HG02588 (cell line): ENCODE results near the gene CEMIP.

Experiments
- ATAC-seq: cut with Tn5 transposase; IDR thresholded peaks from one replicate; pipeline ENCODE4 v1.9.1; 2021; ENCODE audit warnings: mild to moderate bottlenecking, moderate library complexity; ENCODE audit not compliant: unreplicated experiment

Gene CEMIP

DNA sequence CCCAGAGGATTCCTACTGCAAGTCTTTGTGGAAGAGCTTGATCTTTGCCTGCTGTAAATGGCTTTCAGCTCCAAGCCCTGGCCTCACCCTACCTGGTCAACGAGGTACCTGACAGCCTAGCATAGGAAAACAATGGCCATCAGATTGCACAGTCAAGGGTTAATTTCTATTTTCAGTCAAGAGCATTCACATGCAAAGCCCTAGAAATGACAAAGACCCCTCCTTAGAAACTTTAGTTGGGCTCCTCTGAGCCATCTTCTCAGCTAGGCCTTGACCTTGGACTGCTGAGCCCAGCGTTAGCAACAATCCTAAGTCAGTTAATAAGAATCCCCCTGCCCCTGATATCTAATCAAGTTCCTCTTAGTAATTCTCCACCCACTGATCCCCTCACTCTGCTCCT, 192.0 kb downstream of the CEMIP start:
- no peak for ATAC-seq

- ATAC-seq, result no peak
Measured at GRCh38 chr15:80972276-80972675, 193.1 kb downstream of the CEMIP start.

- ATAC-seq, result no peak
Measured at GRCh38 chr15:80974914-80975313, 195.7 kb downstream of the CEMIP start.

DNA sequence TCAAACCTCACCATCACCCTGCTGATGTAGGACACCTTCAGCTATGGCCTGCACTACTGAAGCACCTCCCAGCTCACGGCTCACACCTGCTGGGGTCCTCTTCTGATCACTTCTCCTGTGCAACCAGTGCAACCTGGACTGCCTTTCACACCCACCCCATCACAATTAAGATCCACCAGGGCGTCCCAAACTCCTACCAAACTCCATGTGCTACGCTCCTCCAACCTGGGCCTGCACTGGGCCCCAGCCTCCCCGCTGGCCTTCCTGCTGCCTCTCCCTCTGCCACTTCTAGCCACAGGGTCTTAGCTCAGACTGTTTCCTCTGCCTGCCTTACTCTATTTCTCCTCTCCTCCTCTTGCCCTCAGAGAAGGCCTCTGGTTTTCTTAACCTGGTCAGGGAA, 197.7 kb downstream of the CEMIP start:
- no peak for ATAC-seq

- no peak for ATAC-seq
Measured at GRCh38 chr15:80977627-80978036, 198.5 kb downstream of the CEMIP start.

DNA sequence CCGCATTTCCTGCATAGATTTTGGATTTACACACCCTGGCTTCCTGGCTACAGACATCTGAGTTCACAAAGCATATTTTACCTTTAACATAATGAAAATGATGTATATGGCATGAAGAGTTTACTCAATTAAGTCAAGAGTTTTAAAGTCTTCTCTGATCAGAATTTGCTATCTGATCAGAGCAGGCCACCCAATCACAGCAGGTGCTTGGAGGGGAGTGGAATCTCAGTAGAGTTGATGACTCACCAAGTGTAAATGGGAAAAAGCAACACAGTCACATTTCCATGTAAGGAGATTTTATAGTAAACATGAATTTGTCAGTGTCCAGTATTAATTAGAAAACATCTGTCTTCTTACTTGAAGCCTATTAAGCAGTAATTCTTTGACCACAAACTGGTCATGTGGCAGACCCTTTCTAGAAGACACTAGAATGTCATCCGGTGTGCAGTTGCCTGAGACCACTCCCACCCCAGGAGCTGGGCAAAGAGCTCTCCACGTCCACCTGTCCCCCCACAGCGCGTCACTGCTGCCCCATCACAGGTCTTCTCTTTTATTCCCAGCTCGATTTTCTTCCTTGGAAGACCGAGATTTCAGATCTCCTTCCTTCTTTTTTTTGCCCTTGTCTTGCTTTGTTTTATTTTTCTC, 199.6 kb downstream of the CEMIP start:
- no peak for ATAC-seq

DNA sequence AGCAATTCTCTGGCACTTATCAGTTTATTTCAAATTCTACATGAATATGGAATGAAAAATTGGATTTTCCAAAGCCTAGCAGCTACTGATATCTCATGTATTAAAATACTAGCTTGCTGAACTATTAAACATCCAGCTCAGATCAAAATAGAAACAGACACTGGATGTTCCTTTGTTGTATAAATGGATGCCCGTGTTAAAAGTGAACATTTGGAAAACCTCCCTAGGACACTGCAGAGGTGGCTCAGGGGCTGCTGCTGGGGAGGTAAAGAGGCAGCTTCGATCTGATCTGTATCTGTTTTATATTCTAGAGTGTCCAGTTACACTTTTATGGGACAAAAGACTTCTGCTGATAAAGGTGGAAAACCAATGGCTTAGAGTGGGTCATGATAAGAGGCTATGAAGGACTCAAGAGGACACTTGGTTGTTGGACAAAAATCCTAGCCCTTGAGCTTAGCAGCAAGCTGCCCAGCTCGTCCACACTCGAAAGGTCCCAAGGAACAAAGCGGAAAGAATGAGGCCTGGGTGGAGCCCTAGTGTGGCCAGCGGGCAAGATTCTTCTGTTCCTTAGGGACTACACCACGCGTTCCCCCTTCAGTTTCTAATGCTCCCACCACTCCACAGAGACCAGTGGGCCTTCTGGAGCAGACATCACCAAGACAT, 200.5 kb downstream of the CEMIP start:
- no peak for ATAC-seq

DNA sequence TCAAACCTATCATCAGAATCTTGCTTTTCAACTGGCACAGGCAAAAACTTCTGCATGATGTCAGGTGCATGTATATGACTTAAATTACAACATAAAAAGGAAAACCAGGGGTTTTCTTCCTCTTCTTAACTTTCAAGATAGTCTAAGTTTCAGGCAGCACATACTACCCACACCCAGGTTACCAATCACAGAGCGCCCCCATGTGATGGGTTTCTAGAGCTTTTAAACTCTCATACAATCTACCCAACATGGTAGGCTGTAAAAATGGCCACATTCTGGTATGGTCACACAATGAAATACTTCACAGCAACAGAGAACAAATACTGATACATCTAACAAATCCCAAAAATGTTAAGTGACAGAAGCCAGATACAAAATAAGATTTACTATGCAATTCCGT, 203.0 kb downstream of the CEMIP start:
- ATAC-seq, result no peak

- ATAC-seq, result no peak
Measured at GRCh38 chr15:80982839-80983238, 203.7 kb downstream of the CEMIP start.

DNA sequence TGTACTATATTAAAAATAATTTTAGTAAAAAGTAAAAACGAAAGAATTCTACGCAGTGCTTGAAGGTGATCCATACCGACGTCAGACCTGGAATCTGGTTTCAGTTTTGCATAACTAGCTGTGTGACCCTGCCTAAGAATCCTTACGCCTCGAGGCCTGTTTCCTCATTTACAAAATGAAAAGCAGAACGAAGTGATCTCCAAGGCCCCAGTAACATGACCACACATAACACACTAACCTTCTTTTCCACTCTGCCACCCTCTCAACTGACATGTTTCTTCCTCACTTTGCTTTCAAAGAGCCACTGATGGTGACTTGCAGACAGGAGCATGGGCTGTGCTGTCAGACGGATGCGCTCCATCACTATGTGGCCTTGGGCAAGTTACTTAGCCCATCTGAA, 205.7 kb downstream of the CEMIP start:
- ATAC-seq, result no peak

GRCh38 chr15:80985981-80986380, 206.8 kb downstream of the CEMIP start:
- ATAC-seq, result no peak

DNA sequence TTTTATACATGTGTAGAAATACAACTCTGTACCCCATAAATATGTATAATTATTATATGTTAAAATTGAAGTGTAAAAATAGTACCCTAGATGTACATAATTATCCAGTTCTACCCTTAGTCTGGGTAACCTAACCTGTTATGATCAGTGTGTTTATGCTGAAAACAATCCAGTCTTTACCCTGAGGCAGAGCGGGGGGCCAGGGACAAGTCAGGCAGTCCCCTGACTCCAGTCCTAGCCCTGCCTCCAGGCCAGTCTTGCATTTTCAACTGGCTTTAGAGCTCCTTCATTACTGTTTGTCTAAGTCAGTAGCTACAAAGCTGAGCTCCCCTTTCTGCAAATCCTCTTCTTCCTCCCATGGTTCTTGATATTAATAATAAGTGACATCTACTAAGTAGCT, 207.3 kb downstream of the CEMIP start:
- no peak for ATAC-seq

DNA sequence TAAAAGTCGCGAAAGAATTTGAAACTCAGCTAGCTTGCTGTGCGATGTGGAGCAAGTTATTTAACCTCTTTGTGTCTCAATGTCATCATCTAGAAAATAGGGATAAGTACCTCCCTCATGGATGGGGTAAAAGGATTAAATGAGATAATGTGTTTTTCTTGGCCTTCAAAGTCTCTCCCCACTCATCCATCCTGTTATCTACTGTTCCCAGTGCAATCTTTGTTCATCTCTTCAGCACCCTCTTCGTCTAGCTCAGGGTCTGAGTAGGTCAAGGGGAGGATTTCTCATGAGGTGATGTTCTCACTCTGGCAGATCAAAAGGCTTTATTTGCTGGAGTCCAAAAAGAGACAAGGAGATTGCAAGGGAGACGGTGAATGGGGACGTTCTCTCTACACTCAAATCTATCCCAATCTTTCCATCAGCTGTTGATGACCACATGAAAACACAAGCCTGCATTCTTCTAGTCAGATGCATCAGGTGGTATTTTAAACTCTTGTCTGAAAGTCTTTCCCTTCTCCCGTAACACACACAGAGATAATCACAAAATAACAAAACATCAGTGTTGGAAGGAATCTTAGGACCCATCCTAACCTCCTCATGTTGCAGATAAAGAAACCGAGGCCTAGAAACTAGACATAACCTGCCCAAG, 209.1 kb downstream of the CEMIP start:
- ATAC-seq, result no peak

DNA sequence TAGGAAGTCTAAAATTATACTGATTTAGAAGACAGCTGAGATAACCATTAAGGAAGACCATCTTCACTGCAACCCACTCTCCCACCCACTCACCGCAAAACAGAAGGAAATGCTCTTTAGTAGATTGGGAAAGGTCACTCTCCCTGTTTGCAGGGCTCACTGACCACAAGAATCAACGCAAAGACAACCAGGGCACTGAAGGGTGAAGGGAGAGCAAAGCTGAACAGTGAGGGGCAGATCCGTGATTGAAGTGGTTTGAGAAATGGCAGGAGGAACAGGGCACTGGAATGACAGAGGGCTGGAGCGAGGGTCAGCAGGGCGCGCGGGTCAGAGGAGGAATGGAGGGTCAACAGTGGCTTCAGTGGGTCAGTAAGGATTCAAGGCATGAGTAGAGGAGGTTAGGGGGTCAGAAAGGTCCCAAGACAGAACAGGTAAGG, 209.9 kb downstream of the CEMIP start:
- peak; percentile 1 for ATAC-seq

DNA sequence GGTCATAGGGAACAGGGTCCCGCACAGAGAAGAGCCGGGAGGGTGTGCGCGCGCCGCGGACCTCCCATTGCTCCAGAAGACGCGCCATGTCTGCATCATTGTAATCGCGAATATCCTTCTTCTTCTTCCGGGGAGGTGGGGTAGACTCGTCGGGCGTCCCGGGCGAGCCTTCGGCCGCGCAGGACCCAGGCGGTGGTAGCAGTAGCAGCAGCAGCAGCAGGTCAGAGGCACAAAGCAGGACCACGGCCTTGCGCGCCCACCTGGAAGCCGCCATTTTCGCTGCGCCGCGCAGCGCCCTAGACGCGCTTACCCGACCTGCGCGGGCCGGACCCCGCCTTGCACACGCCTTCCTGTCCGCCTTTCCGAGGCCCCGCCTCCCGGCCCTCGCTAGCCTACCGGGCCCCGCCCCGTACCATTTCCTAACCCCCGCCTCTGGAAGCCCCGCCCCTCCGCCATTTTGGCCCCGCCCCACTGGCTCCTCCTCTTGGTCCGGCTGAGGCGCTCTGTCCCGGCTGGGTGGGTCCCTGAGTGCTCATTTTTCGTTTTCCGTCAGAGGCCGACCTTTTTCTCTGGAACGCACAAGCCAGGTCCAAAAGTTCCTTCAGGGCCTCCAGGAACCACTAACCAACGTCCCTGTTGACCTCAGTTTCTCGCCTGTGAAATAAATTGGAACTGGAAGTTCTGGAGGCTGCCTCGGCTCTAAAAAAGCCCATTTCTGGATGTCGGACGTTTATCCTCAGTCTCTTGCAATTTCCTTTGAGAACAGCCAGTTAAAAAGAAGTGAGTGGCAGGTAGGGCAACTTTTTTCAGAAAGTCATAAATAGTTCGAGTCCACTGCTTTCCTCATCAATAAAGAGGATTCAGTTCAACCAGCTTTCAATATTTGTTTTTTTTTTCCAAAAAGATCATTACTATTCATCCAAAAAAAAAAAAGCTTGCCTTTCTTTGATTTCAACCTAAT, 210.6 kb downstream of the CEMIP start, which contains the start of gene MESD:
Gene MESD, minus strand, starts transcription at position 302 of the 961 bp plus-strand sequence. Its CDS starts 28 bp downstream, at position 274.
- ATAC-seq, result peak; percentile 95

DNA sequence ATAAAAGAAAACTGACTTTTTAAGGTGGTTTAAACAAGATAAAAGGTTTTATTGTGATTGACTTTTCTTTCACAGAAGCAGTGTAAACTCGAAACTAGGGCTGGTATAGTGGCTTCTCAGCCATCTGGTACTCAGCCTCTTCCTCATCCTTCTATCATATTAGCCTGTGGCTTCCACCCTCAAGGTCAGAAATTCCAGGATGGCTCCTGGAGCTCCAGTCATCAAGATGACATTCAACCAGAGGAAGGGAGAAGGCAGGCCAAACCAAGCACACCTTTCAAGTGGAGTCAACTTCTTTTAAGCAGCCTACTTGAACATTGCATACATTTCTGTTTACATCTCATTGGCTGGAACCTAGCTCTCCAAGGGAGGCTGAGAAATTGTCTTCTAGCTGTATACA, 211.8 kb downstream of the CEMIP start:
- no peak for ATAC-seq

- no peak for ATAC-seq
Measured at GRCh38 chr15:80991421-80991820, 212.3 kb downstream of the CEMIP start.

- ATAC-seq, result no peak
Measured at GRCh38 chr15:80992006-80992405, 212.8 kb downstream of the CEMIP start.

DNA sequence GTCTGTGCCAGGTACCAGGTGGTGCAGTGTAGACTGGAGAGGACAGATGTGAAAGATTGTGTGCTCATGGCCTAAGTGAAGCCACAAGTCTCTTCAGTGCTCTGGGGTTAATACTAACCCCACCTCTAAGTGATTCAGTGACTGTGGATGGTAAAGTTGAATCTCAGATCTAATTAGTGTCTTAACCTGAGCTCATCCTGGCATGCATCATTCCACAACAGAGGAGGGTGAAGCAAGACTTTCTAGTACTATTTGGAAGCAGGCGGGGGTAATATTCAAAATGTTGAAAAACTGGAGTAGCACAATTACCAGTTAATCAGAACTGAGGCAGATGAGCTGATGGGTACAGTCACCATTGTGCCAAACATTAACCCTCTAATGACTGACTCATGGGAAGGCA, 213.3 kb downstream of the CEMIP start:
- ATAC-seq, result no peak

DNA sequence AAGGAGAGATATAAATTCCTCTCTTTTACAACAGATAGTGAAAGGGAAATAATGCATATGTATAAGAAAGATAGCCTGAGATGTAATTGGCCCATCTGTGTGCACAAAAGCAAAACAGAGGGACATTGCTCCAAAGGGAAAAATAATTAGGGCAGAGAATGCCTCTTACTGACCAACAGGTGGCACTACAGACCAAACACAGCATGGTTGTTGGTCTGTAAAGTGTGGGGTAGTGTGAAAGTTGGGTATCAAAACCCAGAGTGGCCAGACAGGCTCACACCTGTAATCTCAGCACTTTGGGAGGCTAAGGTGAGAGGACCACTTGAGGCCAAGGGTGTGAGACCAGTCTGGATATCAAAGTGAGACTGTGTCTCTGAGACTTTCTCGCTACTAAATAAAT, 217.1 kb downstream of the CEMIP start:
- no peak for ATAC-seq

GRCh38 chr15:80997692-80998091, 218.5 kb downstream of the CEMIP start:
- ATAC-seq, result no peak
